ENCODE results near the gene TMC6. TPM values are rescaled to one million over a fixed set of nuclear protein-coding genes. Genes with fewer than 3 reads are reported as not detected.

The TMC6 gene
- total and polyA plus RNA-seq, 7 donors = 5.3 to 145 (median 10.5) TPM

- Histone ChIP-seq H3K9me3 (no peaks in the 10 kb centered on the region), H3K27ac (no peak overlapping the region), H3K4me1 (peaks cover 0 to 10% (median 0%) of the 10 kb centered on the region in 4 donors), H3K27me3 (no peaks in the 10 kb centered on the region), H3K36me3 (peaks cover 6 to 40% (median 9%) of the 10 kb centered on the region in 4 donors), H3K4me3 (no peak overlapping the region)
- intact Hi-C loops (cut with DNase I) = no loop called here
- no peak for TF ChIP-seq EP300 (IDR thresholded peaks at IDR 0.05)
- TF ChIP-seq POLR2A (IDR thresholded peaks at IDR 0.05) = no peak
- TF ChIP-seq POLR2AphosphoS5 (IDR thresholded peaks at IDR 0.05) = no peak
- no peak for TF ChIP-seq CTCF (IDR thresholded peaks at IDR 0.05)
- DNase-seq = no peak
Measured at GRCh38 chr17:78063489-78063888, 65.1 kb downstream of the TMC6 start.

GRCh38 chr17:78062596-78062995, 66.0 kb downstream of the TMC6 start:
- Histone ChIP-seq H3K27me3 (no peaks in the 10 kb centered on the region), H3K4me3 (no peak overlapping the region), H3K9me3 (no peaks in the 10 kb centered on the region), H3K27ac (no peak overlapping the region), H3K4me1 (peaks cover 0 to 13% (median 3%) of the 10 kb centered on the region in 4 donors), H3K36me3 (peaks cover 0 to 31% (median 2%) of the 10 kb centered on the region in 4 donors)
- intact Hi-C loops (cut with DNase I) = no loop called here
- WGBS, 2 donors = 87 to 96% methylated on average over 2 of the region's 2 CpGs
- no peak for DNase-seq
- no peak for TF ChIP-seq EP300 (IDR thresholded peaks at IDR 0.05)
- no peak for TF ChIP-seq CTCF (IDR thresholded peaks at IDR 0.05)
- TF ChIP-seq POLR2A (IDR thresholded peaks at IDR 0.05) = no peak
- no peak for TF ChIP-seq POLR2AphosphoS5 (IDR thresholded peaks at IDR 0.05)

Small RNA genes lying within 50 kb of the gene (small RNA-seq; reads per million reads assigned to genes)
- gene RNU6-625P = 0 reads per million in 3 donors

Other genes starting within 250 kb of the TMC6 start
- gene TNRC6C, start 170.1 kb downstream of the TMC6 start, total RNA-seq = 10 to 100 TPM in 3 of 4 donors, 1 to 10 TPM in 1; 5.8 to 22.1 (median 18.2) TPM
- gene TNRC6C, start 170.1 kb downstream of the TMC6 start, polyA plus RNA-seq = 1 to 10 TPM in 2 of 3 donors, under 1 TPM in 1; 0.92 to 6.3 (median 3.0) TPM
- 10 to 100 TPM in 1 of 4 donors, 1 to 10 TPM in 3; 2.8 to 13.2 (median 3.9) TPM for gene TMC8, start 2.0 kb upstream of the TMC6 start, total RNA-seq
- 10 to 100 TPM in 1 of 3 donors, 1 to 10 TPM in 2; 1.8 to 51.7 (median 2.1) TPM for gene TMC8, start 2.0 kb upstream of the TMC6 start, polyA plus RNA-seq
- not detected for gene C17orf99, start 17.6 kb upstream of the TMC6 start, total RNA-seq
- under 1 TPM in 1 of 3 donors, not detected in 2; 0.73 TPM for gene C17orf99, start 17.6 kb upstream of the TMC6 start, polyA plus RNA-seq
- gene SYNGR2, start 39.8 kb upstream of the TMC6 start, total RNA-seq = 10 to 100 TPM; 14.7 to 23.5 (median 18.6) TPM
- gene SYNGR2, start 39.8 kb upstream of the TMC6 start, polyA plus RNA-seq = 100 to 1,000 TPM in 1 of 3 donors, 10 to 100 TPM in 2; 37.2 to 280 (median 45.8) TPM
- 1 to 10 TPM in 3 of 4 donors, under 1 TPM in 1; 0.83 to 6.9 (median 3.8) TPM for gene TK1, start 58.3 kb upstream of the TMC6 start, total RNA-seq
- gene TK1, start 58.3 kb upstream of the TMC6 start, polyA plus RNA-seq = 10 to 100 TPM; 10.2 to 74.6 (median 44.2) TPM
- gene AFMID, start 58.6 kb upstream of the TMC6 start, total RNA-seq = 10 to 100 TPM in 1 of 4 donors, 1 to 10 TPM in 3; 6.1 to 11.4 (median 7.6) TPM
- gene AFMID, start 58.6 kb upstream of the TMC6 start, polyA plus RNA-seq = 10 to 100 TPM; 21.0 to 32.9 (median 28.2) TPM
- gene BIRC5, start 85.5 kb upstream of the TMC6 start, total RNA-seq = 1 to 10 TPM in 1 of 4 donors, under 1 TPM in 3; 0.16 to 3.1 (median 0.32) TPM
- 10 to 100 TPM in 2 of 3 donors, 1 to 10 TPM in 1; 3.6 to 33.5 (median 10.6) TPM for gene BIRC5, start 85.5 kb upstream of the TMC6 start, polyA plus RNA-seq
- not detected for gene TMEM235, start 102.9 kb upstream of the TMC6 start, total RNA-seq
- under 1 TPM in 1 of 3 donors, not detected in 2; 0.04 TPM for gene TMEM235, start 102.9 kb upstream of the TMC6 start, polyA plus RNA-seq
- 100 to 1,000 TPM in 2 of 4 donors, 10 to 100 TPM in 2; 10.3 to 499 (median 82.9) TPM for gene SOCS3, start 231.3 kb upstream of the TMC6 start, total RNA-seq
- gene SOCS3, start 231.3 kb upstream of the TMC6 start, polyA plus RNA-seq = 10 to 100 TPM; 11.1 to 64.5 (median 28.2) TPM
- 10 to 100 TPM; 20.0 to 36.3 (median 29.0) TPM for gene PGS1, start 249.9 kb upstream of the TMC6 start, total RNA-seq
- 10 to 100 TPM in 2 of 3 donors, 1 to 10 TPM in 1; 9.9 to 36.9 (median 16.8) TPM for gene PGS1, start 249.9 kb upstream of the TMC6 start, polyA plus RNA-seq

Measured in sigmoid colon (tissue), 7 donors.